ENCODE measurements around the gene ANKRD33B.
"Not testable (repeated sequence)": the region's sequence is repeated elsewhere in the genome, so short reads cannot be mapped to it uniquely, and the experiment has no call there.

ANKRD33B gene

DNA sequence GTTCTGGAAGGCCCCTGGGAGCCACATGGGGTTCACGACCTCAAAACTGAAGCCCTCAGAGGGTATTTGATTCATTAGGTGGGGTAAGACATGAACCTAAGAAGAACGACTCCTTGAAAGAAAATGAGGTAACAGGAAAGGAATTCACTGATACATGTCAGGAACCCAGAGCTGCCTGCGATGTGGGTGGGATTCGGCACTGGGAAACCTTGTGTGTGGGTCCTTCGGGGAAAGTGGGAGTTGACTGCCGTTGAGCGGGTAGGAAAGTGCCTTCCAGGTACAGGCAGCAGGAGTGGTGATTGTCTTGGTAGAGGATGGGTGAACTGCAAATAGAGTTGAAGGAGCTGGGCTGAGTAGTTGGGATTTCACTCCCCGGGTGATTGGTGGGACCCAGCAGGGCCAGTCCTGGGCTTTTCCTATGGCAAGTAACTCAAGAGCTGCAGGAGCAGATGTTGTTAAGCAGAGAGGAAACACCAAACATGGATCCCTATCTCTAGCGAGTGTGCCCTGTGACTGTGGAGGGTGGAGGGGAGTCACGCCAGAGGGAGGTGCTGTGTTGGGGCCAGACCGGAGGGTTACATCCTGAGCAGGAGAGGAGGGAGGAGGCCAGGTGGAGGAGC, 30.8 kb downstream of the ANKRD33B start:
- DNase-seq (ENCODE audit: low spot score): no peak

DNA sequence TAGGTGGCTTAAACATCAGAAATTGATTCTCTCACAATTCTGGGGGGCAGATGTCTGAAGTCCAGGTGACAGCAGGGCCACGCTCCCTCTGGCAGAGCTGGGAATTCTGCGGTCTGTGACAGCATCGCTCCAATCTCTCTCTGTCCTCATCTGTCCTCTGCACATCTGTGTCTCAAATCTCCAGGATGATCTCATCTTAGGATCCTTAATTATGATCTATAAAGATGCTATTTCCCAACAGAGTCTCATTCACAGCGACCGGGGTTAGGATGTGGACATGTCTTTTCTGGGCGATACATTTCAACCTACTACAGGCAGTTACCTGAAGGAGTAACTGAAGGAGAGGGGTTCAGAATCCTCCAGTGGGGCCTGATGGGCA, 31.4 kb downstream of the ANKRD33B start:
- DNase-seq (ENCODE audit: low spot score): no peak

DNA sequence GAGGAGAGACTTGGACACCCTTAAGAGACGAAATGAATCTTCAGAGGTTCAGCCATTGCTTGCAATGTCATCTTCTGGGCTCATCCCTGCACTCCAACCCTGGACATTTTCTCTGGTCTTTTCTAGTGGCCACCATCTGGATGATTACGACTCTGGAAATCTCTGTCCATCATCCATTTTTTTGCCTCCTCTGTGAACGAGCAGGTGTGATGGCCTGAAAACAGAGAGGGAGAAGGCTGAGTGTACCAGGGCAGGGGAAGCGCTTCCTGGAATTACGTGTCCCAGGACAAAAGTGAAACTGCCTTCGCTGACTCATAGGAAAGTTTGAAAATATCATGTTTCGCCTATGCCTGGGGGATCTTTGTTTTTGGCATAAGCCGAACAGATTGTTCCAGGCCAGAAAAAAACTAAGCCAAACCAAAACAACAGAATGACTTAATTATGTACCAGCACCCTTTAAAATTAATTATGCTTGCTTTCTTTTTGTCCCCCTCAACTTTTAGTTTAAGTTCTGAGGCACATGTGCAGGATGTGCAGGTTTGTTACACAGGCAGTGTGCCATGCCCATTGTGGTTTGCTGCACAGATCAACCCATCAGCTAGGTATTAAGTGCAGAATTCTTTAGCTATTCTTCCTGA, 31.9 kb downstream of the ANKRD33B start:
- no peak for DNase-seq (ENCODE audit: low spot score)

DNA sequence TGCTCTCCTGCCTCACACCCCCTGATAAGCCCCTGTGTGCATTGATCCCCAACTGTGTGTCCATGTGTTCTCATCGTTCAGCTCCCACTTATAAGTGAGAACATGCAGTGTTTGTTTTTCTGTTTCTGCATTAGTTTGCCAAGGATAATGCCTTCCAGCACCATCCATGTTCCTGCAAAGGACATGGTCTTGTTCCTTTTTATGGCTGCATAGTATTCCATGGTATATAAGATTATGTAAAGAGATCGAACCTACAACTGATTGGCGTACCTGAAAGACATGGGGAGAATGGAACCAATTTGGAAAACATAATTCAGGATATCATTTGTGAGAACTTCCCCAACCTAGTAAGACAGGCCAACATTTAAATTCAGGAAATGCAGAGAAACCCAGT, 32.4 kb downstream of the ANKRD33B start:
- no peak for DNase-seq (ENCODE audit: low spot score)

DNA sequence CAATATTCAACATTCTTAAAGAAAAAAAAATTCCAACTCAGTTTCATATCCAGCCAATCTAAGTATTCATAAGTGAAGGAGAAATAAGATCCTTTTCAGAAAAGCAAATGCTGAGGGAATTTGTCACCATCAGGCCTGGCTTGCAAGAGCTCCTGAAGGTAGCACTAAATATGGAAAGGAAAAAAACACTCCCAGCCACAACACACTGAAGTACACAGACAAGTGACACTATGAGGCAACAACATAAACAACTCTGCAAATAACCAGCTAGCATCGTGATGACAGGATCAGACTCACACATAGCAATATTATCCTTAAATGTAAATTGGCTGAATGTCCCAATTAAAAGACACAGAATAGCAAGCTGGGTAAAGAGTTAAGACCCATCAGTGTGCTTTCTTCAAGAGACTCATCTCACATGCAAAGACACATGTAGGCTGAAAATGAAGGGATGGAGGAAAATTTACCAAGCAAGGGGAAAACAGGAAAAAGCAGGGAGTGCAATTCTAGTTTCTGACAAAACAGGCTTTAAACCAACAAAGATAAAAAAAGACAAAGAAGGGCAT, 33.1 kb downstream of the ANKRD33B start:
- DNase-seq (ENCODE audit: low spot score): no peak

DNA sequence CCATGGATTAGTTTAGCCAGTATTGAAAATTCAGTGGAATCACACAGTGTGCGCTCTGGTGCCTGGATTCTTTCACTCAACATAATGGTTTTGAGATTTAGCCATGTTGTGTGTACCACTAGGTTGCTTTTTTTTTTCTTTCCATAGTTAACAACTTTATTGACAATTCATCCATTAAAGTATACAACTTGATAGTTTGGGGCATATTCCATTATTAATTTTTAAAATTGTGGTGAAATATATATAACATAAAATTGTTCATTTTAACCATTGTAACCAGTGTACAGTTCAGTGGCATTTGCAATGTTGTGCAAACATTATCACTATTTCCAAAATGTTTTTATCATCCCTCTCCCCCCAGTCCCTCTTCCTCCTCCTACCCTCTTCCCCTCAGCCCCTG, 35.2 kb downstream of the ANKRD33B start:
- DNase-seq (ENCODE audit: low spot score): no peak

DNA sequence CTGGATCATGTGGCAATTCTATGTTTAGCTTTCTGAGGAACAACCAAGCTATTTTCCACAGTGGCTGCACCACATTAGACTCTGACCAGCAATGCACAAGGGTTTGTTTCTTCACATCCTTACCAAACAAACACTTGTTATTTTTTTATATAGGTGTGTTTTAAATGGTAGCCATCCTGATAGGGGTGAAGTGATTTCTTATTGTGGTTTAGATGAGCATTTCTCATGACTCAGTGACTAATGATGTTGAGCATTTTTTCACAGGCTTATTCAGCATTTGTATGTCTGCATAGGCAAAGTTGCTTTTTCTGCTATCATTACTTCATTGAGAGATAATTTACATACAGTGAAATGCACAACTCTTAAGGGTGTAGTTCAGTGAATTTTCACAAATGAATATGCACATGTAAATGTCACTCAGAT, 36.0 kb downstream of the ANKRD33B start:
- DNase-seq (ENCODE audit: low spot score): no peak

DNA sequence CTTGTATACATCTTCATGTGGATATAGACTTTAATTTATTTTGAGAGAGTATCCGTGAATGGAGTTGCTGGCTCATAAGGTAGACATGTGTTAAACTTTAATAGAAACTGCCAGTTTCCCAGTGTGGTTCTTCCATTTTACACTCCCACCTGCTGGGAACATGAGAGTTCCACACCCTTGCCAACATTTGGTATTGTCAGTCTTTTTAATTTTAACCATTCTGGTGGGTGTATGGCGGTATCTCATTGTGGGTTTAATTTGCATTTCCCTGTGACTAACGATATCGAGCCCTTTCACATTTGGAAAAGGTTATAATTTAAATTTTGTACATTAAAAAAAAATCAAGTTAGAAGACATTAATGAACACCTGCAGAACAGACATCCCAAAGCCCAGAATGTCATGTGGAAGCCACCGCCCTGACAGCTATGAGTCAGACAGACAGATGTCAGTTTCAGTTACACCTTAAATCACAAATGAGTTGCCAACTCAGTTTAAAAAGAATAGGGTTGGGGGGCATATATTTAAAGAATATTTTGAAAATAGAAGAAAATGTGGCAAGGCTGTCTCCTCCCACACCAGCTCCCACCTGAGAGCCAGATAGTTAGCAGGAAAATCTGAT, 36.9 kb downstream of the ANKRD33B start:
- no peak for DNase-seq (ENCODE audit: low spot score)

DNA sequence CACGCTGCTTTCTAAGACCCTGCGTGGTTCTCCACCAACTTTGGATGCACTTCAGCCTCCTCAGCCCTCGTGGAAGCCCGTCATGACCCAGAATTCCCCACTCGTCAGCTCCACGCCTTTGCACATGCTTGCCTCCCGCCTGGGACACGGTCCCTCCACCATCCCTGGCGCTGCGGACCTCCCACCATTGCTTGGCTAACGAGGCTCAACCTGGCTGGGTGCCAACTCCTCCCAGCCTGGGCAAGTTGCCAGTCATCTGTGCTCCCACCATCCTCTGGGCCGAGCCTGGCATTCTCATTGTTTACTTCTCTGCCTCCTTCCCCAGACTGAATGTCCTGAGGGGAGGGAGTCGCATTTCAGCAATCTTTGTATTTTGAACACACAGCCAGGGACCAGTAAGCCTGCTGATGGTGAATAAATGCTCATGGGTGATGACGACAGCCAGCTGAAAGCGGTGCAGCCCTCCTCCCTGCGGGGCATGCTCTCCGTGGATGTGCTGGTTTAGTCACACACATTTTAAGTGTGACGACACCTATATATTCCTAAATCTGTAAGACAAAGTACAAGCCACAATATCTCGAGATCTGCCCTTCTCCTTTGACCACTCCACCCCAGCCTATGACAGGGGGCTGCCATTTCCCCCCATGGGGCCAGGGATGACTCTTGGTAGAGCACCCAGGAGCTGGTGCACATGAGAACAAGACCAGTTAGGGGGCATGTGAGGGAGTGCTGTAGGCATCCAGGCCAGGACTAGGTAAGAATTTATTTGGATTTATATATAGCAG, 37.6 kb downstream of the ANKRD33B start:
- DNase-seq (ENCODE audit: low spot score): no peak

DNA sequence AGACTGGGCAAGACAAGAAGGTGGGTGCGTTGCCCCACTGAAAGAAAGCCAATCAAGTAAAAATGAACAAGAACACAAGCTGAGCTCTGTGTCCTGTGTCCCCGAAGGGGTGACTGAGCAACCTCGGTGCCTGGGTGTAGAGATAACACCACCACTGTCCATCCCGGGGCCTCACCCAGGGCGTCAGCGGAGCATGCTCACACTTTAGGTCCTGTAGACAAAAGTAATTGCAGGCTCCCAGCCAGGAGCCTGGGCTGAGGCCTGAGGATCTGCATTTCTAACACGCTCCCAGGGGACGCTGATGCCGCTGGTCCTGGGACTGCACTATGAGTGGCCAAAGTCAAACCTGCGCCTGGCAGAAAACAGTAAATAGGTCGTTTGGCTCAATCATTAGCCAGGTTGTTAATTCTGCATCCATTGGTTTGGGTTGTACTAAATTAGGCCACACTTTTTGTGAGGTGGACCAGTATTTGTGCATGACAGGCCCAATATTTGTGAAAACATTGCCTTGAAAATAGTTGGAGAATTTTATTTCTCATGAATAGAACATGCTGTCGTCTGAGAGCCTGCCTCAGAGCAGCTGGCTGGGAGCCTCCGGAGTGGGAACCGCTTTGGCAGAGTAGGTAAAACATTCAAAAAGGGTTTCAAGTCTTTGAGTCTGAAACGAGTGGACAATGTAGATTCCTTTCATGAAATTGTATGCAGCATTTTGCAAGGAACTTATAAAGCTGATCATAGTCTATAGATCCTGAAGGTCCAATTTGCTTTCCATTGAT, 38.3 kb downstream of the ANKRD33B start:
- no peak for DNase-seq (ENCODE audit: low spot score)

DNA sequence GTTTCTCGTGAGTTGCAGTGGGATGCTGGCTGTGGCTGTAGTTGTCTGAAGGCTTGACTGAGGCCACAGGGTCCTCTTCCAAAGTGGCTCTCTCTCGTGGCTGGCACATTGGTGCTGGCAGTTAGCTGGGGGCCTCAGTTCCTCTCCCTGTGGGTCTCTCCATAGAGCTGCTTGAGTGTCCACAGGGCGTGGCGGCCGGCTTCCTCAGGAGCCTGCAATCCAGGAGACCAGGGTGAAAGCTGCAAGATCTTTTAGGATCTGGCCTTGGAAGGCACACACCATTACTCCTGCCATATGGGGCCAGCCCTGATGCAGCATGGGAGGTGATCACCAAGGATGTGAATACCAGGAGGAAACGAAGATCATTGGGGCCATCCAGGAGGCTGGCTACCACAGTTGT, 41.1 kb downstream of the ANKRD33B start:
- no peak for DNase-seq (ENCODE audit: low spot score)

DNA sequence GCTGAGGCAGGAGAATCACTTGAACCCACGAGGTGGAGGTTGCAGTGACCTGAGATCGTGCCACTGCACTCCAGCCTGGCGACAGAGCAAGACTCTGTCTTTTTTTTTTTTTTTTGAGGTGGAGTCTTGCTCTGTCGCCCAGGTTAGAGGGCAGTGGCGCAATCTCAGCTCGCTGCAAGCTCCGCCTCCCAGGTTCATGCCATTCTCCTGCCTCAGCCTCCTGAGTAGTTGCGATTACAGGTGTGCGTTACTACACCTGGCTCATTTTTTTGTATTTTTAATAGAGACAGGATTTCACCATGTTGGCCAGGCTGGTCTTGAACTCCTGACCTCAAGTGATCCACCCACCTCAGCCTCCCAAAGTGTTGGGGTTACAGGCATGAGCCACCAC, 42.8 kb downstream of the ANKRD33B start:
- DNase-seq (ENCODE audit: low spot score): not testable (repeated sequence)

DNA sequence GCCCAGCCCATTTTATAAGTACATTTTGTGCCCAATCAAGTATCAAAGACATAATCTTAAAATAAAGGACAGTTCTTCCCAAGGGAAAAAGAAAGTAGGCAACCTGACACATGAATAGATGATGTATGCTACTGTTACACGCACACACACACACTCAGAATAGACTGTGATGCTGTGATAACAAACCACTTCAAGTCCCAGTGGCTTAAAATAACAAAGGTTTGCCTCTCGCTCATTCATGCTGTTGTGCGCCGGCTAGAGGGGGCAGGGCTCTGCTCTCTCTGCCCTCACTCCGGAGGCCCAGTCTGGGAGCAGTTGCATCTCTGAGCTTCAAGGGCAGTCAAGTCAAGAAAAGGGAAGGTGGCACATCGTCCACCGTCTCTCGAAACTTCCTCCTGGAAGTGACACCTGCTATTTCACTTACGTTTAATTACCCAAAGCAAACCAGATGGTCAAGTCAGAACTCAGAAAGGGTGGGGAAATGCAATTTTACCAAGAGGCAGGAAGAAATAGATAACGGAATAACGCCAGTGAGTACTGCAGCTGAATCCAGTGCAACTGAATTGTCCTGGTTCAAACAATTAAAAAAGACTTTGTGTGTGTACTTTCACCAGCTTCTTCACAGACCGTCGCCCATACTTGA, 43.3 kb downstream of the ANKRD33B start:
- peak; percentile 82 for DNase-seq (ENCODE audit: low spot score)

DNA sequence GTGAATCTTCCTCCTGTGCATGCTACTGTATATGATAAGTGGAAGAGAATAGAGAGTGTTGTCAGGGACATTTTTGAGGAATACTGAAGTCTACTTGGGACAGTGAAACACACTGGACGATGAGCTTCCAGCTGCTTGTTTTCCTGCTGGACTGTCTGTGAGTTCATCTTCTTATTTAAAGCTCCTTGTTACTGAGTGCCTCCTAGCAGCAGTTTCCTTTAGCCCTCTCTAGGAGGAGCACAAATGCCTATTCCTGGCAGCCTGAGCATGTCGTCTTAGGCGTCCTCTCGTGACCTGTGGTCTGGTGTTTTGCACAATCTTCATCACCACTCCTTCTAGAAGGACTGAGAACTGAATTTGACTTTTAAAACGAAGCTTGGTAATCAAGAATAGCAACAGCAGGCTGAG, 43.8 kb downstream of the ANKRD33B start:
- DNase-seq (ENCODE audit: low spot score): peak; percentile 54

DNA sequence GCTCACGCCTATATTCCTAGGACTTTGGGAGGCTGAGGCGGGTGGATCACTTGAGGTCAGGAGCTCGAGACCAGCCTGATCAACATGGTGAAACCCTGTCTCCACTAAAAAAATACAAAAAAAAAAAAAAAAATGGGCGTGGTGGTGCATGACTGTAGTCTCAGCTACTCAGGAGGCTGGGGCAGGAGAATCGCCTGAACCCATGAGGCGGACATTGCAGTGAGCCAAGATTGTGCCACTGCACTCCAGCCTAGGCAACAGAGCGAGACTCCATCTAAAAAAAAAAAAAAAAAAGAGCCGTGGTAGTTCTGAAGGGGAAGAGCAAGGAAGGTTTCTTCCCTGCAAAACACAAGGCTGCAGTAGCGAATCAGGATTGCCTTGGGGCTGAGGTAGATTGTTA, 44.2 kb downstream of the ANKRD33B start:
- DNase-seq (ENCODE audit: low spot score): not testable (repeated sequence)

DNA sequence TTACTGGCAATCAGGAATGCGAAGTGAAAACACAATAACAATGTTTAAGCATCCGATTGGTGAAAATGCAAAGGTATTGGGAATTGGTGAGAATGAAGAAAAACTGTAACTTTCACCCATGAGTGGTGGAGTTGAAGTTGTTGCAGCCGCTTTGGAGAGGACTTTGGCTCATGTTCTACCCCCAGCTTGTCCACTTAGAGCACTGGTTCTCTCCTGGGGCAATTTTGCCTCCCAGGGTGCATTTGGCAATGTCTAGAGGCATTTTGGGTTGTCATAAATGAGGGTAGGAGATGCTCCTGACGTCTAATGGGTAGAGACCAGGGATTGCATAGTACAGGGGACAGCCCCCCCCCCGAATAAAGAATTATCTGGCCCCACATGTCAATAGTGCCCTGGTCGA, 46.2 kb downstream of the ANKRD33B start:
- DNase-seq (ENCODE audit: low spot score): no peak

DNA sequence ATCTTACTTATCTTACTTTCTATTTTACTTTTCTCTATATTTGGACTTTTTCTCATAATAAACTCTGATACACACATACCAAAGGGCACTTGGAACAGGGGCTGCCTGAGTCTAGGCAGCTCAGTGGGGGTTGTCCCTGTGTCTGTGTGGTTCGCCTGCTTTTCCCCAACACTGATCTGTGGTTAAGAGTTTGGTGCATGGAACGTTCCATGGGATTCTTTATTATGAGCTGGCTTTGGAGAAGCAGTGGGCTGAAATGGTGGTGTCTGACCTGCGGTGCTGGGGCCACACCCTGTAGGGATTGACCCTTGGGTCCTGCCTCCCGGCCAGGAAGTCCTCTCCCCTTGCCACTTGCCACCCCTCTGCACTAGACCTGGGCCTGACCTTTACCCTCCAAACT, 47.4 kb downstream of the ANKRD33B start:
- DNase-seq (ENCODE audit: low spot score): no peak

DNA sequence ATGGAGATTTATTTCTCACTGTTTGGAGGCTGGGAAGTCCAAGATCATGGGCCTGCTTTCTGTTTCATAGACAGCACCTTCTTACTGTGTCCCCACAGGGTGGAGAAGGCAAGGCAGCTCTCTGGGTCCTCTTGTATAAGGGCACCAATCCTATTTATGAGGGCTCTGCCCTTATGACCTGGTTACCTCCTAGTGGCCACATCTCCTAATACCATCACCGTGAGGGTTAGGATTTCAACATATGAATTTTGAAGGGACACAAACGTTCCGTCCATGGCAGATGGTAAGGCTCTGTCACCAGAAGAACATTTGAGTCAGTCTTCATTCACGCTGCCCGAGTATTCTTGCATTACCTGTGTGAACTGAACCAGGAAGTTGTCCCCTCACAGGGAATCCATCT, 48.4 kb downstream of the ANKRD33B start:
- DNase-seq (ENCODE audit: low spot score): no peak

DNA sequence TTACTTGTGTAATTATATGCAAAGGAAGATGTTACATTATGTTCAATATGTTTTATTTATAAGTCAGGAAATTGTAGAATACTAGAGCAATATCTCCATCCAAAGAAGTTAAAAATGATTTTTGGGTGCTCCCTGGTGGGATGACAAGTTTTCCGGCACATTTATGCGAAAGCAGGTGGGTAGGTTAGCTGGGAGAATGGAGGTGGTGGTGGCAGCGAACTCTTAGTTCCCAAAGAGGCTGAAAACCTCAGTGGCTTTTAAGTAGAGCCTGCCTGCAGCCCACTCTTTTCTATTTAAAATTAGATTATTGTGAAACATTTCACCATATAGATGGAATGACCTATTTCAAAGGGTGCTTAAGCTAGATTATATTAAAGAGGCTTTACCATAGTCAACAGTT, 51.8 kb downstream of the ANKRD33B start:
- no peak for DNase-seq (ENCODE audit: low spot score)

DNA sequence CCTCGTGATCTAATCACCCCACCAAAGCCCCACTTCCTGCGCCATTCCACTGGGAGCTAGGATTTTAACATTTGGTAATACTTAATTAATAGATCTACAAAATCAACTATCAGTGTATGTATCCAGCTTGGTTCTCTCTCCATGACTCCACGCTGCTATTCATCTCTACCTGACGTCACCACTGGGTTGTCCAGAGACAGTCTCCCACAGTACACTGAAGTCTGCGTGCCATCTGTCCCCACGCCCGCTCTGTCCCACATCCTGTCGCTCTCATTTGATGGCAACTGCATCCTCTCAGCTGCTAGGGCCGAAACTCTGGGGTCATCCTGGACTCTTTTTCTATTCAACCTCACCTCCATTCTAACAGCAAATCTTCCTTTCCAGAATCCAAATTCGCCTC, 53.2 kb downstream of the ANKRD33B start:
- DNase-seq (ENCODE audit: low spot score): no peak

DNA sequence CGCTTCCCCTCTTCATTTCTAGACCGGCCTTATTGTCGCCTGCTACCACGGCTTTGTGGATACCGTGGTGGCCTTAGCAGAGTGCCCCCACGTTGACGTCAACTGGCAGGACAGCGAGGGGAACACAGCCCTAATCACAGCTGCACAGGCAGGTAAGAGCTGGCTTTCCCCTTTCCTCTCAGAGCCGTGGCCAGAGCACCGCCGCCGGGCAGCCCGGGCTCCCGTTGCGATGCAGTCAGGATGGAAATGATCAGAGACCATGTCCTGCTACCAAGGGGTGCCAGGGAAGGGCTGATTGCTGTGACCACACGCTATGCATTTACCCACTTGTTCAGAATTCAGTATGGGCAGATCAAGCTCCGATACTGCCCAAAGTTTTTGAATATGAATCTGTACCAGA, 54.4 kb downstream of the ANKRD33B start:
- DNase-seq (ENCODE audit: low spot score): no peak
